ENCODE measurements around the gene CA10.

CA10 gene

GRCh38 chr17:52032454-52032853 is 126.1 kb downstream of the CA10 start:
- no peak for DNase-seq (ENCODE audit: low spot score)
- H2BK15ac ChIP-seq (ENCODE audit: low read length) = no peak overlapping the region
- no peak overlapping the region for H4K91ac ChIP-seq (ENCODE audit: low read depth, low read length, poor library complexity)
- H3K14ac ChIP-seq (ENCODE audit: low read length) = no peak overlapping the region
- no peak overlapping the region for H3K27ac ChIP-seq (replicated peaks; ENCODE audit: low read length)
- H3K9me3 ChIP-seq (replicated peaks in 1 of 2; ENCODE audit: control insufficient read depth in 2 of 2, insufficient read depth in 1 of 2, low read depth in 1 of 2, low read length in 2 of 2) = no peaks in the 10 kb centered on the region
- no CpG with 5 or more reads among the region's 3 CpGs for WGBS, 2 donors (ENCODE audit: extremely low coverage in 2 of 2, insufficient read length in 2 of 2, insufficient replicate concordance in 1 of 2)
- no peak overlapping the region for H3K23ac ChIP-seq (ENCODE audit: low read depth, low read length, poor library complexity)
- H3K18ac ChIP-seq (ENCODE audit: low read length) = no peak overlapping the region
- H3K36me3 ChIP-seq (replicated peaks in 1 of 2; ENCODE audit: control insufficient read depth in 2 of 2, insufficient read depth in 2 of 2, low read length in 2 of 2) = no peaks in the 10 kb centered on the region
- H3K4me2 ChIP-seq (ENCODE audit: insufficient read depth, low read length, poor library complexity, severe bottlenecking) = no peak overlapping the region
- H2BK12ac ChIP-seq (ENCODE audit: low read length) = no peak overlapping the region
- H2AK5ac ChIP-seq (ENCODE audit: low read depth, low read length) = no peak overlapping the region
- H3K27me3 ChIP-seq (ENCODE audit: control insufficient read depth in 3 of 3, insufficient read depth in 3 of 3, low read depth in 1 of 3, low read length in 3 of 3) = no peaks in the 10 kb centered on the region
- H3K79me1 ChIP-seq (ENCODE audit: low read depth, low read length) = no peaks in the 10 kb centered on the region
- peaks cover 0 to 6% of the 10 kb centered on the region in 2 donors for H3K4me1 ChIP-seq (ENCODE audit: control insufficient read depth in 2 of 2, insufficient read depth in 1 of 2, low read depth in 1 of 2, low read length in 2 of 2)
- no peak overlapping the region for H3K9ac ChIP-seq (ENCODE audit: low read depth, low read length, poor library complexity)
- no peak overlapping the region for H2BK5ac ChIP-seq (ENCODE audit: low read length)
- no peak overlapping the region for H4K8ac ChIP-seq (ENCODE audit: low read depth, low read length)
- no peak overlapping the region for H2BK120ac ChIP-seq (ENCODE audit: low read depth, low read length)
- no peak overlapping the region for H2AFZ ChIP-seq (ENCODE audit: low read length)
- no peak overlapping the region for H3K4ac ChIP-seq (ENCODE audit: low read length)
- no peak overlapping the region for H3K4me3 ChIP-seq (ENCODE audit: low read length in 2 of 2)

GRCh38 chr17:52030052-52030451 is 128.5 kb downstream of the CA10 start:
- no peak overlapping the region for H3K27ac ChIP-seq (replicated peaks; ENCODE audit: low read length)
- H3K27me3 ChIP-seq (ENCODE audit: control insufficient read depth in 3 of 3, insufficient read depth in 3 of 3, low read depth in 1 of 3, low read length in 3 of 3) = no peaks in the 10 kb centered on the region
- peaks cover 0 to under 1% of the 10 kb centered on the region in 2 donors for H3K4me1 ChIP-seq (ENCODE audit: control insufficient read depth in 2 of 2, insufficient read depth in 1 of 2, low read depth in 1 of 2, low read length in 2 of 2)
- H2BK12ac ChIP-seq (ENCODE audit: low read length) = no peak overlapping the region
- H2BK15ac ChIP-seq (ENCODE audit: low read length) = no peak overlapping the region
- no peak overlapping the region for H3K4me2 ChIP-seq (ENCODE audit: insufficient read depth, low read length, poor library complexity, severe bottlenecking)
- H3K23ac ChIP-seq (ENCODE audit: low read depth, low read length, poor library complexity) = no peak overlapping the region
- H4K91ac ChIP-seq (ENCODE audit: low read depth, low read length, poor library complexity) = no peak overlapping the region
- no peak overlapping the region for H2BK5ac ChIP-seq (ENCODE audit: low read length)
- DNase-seq (ENCODE audit: low spot score) = no peak
- no peak overlapping the region for H2BK120ac ChIP-seq (ENCODE audit: low read depth, low read length)
- H3K4ac ChIP-seq (ENCODE audit: low read length) = no peak overlapping the region
- no CpG with 5 or more reads among the region's 3 CpGs for WGBS, 2 donors (ENCODE audit: extremely low coverage in 2 of 2, insufficient read length in 2 of 2, insufficient replicate concordance in 1 of 2)
- no peak overlapping the region for H3K9ac ChIP-seq (ENCODE audit: low read depth, low read length, poor library complexity)
- no peaks in the 10 kb centered on the region for H3K36me3 ChIP-seq (replicated peaks in 1 of 2; ENCODE audit: control insufficient read depth in 2 of 2, insufficient read depth in 2 of 2, low read length in 2 of 2)
- H3K4me3 ChIP-seq (ENCODE audit: low read length in 2 of 2) = no peak overlapping the region
- no peak overlapping the region for H2AFZ ChIP-seq (ENCODE audit: low read length)
- no peaks in the 10 kb centered on the region for H3K79me1 ChIP-seq (ENCODE audit: low read depth, low read length)
- H3K18ac ChIP-seq (ENCODE audit: low read length) = no peak overlapping the region
- no peak overlapping the region for H4K8ac ChIP-seq (ENCODE audit: low read depth, low read length)
- no peak overlapping the region for H2AK5ac ChIP-seq (ENCODE audit: low read depth, low read length)
- H3K14ac ChIP-seq (ENCODE audit: low read length) = no peak overlapping the region
- H3K9me3 ChIP-seq (replicated peaks in 1 of 2; ENCODE audit: control insufficient read depth in 2 of 2, insufficient read depth in 1 of 2, low read depth in 1 of 2, low read length in 2 of 2) = no peaks in the 10 kb centered on the region

GRCh38 chr17:52027620-52028295 is 130.8 kb downstream of the CA10 start:
- DNase-seq (ENCODE audit: low spot score) = no peak
- no peaks in the 10 kb centered on the region for H3K79me1 ChIP-seq (ENCODE audit: low read depth, low read length)
- no peak overlapping the region for H2BK15ac ChIP-seq (ENCODE audit: low read length)
- no peak overlapping the region for H2AK5ac ChIP-seq (ENCODE audit: low read depth, low read length)
- H3K4me1 ChIP-seq (ENCODE audit: control insufficient read depth in 2 of 2, insufficient read depth in 1 of 2, low read depth in 1 of 2, low read length in 2 of 2) = no peaks in the 10 kb centered on the region
- no peak overlapping the region for H2AFZ ChIP-seq (ENCODE audit: low read length)
- no peak overlapping the region for H3K4me2 ChIP-seq (ENCODE audit: insufficient read depth, low read length, poor library complexity, severe bottlenecking)
- H3K36me3 ChIP-seq (replicated peaks in 1 of 2; ENCODE audit: control insufficient read depth in 2 of 2, insufficient read depth in 2 of 2, low read length in 2 of 2) = no peaks in the 10 kb centered on the region
- no peak overlapping the region for H3K4me3 ChIP-seq (ENCODE audit: low read length in 2 of 2)
- no peak overlapping the region for H3K23ac ChIP-seq (ENCODE audit: low read depth, low read length, poor library complexity)
- H3K27ac ChIP-seq (replicated peaks; ENCODE audit: low read length) = no peak overlapping the region
- no peak overlapping the region for H2BK5ac ChIP-seq (ENCODE audit: low read length)
- no peak overlapping the region for H4K91ac ChIP-seq (ENCODE audit: low read depth, low read length, poor library complexity)
- H3K14ac ChIP-seq (ENCODE audit: low read length) = no peak overlapping the region
- H2BK120ac ChIP-seq (ENCODE audit: low read depth, low read length) = no peak overlapping the region
- H3K18ac ChIP-seq (ENCODE audit: low read length) = no peak overlapping the region
- H2BK12ac ChIP-seq (ENCODE audit: low read length) = no peak overlapping the region
- no peak overlapping the region for H3K9ac ChIP-seq (ENCODE audit: low read depth, low read length, poor library complexity)
- H3K9me3 ChIP-seq (replicated peaks in 1 of 2; ENCODE audit: control insufficient read depth in 2 of 2, insufficient read depth in 1 of 2, low read depth in 1 of 2, low read length in 2 of 2) = no peaks in the 10 kb centered on the region
- no peak overlapping the region for H4K8ac ChIP-seq (ENCODE audit: low read depth, low read length)
- no peaks in the 10 kb centered on the region for H3K27me3 ChIP-seq (ENCODE audit: control insufficient read depth in 3 of 3, insufficient read depth in 3 of 3, low read depth in 1 of 3, low read length in 3 of 3)
- H3K4ac ChIP-seq (ENCODE audit: low read length) = no peak overlapping the region

- Histone ChIP-seq H3K4me3 (ENCODE audit: low read length in 2 of 2) (no peak overlapping the region), H3K9me3 (replicated peaks in 1 of 2; ENCODE audit: control insufficient read depth in 2 of 2, insufficient read depth in 1 of 2, low read depth in 1 of 2, low read length in 2 of 2) (no peaks in the 10 kb centered on the region), H2BK12ac (ENCODE audit: low read length) (no peak overlapping the region), H3K9ac (ENCODE audit: low read depth, low read length, poor library complexity) (no peak overlapping the region), H3K36me3 (replicated peaks in 1 of 2; ENCODE audit: control insufficient read depth in 2 of 2, insufficient read depth in 2 of 2, low read length in 2 of 2) (no peaks in the 10 kb centered on the region), H3K27me3 (ENCODE audit: control insufficient read depth in 3 of 3, insufficient read depth in 3 of 3, low read depth in 1 of 3, low read length in 3 of 3) (no peaks in the 10 kb centered on the region), H2AFZ (ENCODE audit: low read length) (no peak overlapping the region), H3K23ac (ENCODE audit: low read depth, low read length, poor library complexity) (no peak overlapping the region), H3K27ac (replicated peaks; ENCODE audit: low read length) (no peak overlapping the region), H3K4ac (ENCODE audit: low read length) (no peak overlapping the region), H3K4me2 (ENCODE audit: insufficient read depth, low read length, poor library complexity, severe bottlenecking) (no peak overlapping the region), H2BK5ac (ENCODE audit: low read length) (no peak overlapping the region), H3K18ac (ENCODE audit: low read length) (no peak overlapping the region), H2AK5ac (ENCODE audit: low read depth, low read length) (no peak overlapping the region), H3K14ac (ENCODE audit: low read length) (no peak overlapping the region), H4K91ac (ENCODE audit: low read depth, low read length, poor library complexity) (no peak overlapping the region), H3K79me1 (ENCODE audit: low read depth, low read length) (no peaks in the 10 kb centered on the region), H3K4me1 (ENCODE audit: control insufficient read depth in 2 of 2, insufficient read depth in 1 of 2, low read depth in 1 of 2, low read length in 2 of 2) (no peaks in the 10 kb centered on the region), H4K8ac (ENCODE audit: low read depth, low read length) (no peak overlapping the region), H2BK15ac (ENCODE audit: low read length) (no peak overlapping the region), H2BK120ac (ENCODE audit: low read depth, low read length) (no peak overlapping the region)
- no CpG with 5 or more reads among the region's 2 CpGs for WGBS, 2 donors (ENCODE audit: extremely low coverage in 2 of 2, insufficient read length in 2 of 2, insufficient replicate concordance in 1 of 2)
- no peak for DNase-seq (ENCODE audit: low spot score)
These were observed 131.4 kb downstream of the CA10 start for GRCh38 chr17:52027081-52027480.
